IMR-90 (cell line): ENCODE data around the gene PLBD1. TPM values are rescaled to one million over a fixed set of nuclear protein-coding genes. Genes with fewer than 3 reads are reported as not detected.

Experiments used
- ATAC-seq: fragments of 200-7000 bp; cut with Tn5 transposase; 2 replicates; pipeline ENCODE4 v1.9.1; 2020; ENCODE audit warnings: low read depth, mild to moderate bottlenecking, moderate library complexity
- BruUV-seq: library from RNA; stranded (reverse); fragments of 400-500 nt; replicated peaks from 2 replicates; lab custom pipeline; 2021; lab: Mats Ljungman, UMichigan
- CTCF ChIA-PET: fragments of 300-600 bp; formaldehyde crosslinking; extraction: SDS; loops from one replicate; lab custom pipeline; 2021; ENCODE audit warnings: antibody characterized with exemption; lab: Yijun Ruan, JAX
- POLR2A ChIA-PET: fragments of 300-600 bp; sonication (Branson Sonifier 250); formaldehyde crosslinking; loops from one replicate; lab custom pipeline; 2022; ENCODE audit warnings: antibody characterized with exemption; ENCODE audit not compliant: unreplicated experiment; lab: Charles Lee
- DNase-seq: peaks from one replicate; pipeline ENCODE4 v3.0.0; 2013
- H2AFZ ChIP-seq: replicated peaks from 2 replicates; pipeline ENCODE3; 2013; ENCODE audit warnings: low read length, mild to moderate bottlenecking; ENCODE audit not compliant: poor library complexity
- H2AK5ac ChIP-seq: 2 replicates; pipeline ENCODE4 v1.6.1; 2013; ENCODE audit warnings: low read depth, low read length, inconsistent platforms
- H2AK9ac ChIP-seq: replicated peaks from 2 replicates; pipeline ENCODE3; 2013; ENCODE audit warnings: mild to moderate bottlenecking, low read depth, low read length, moderate library complexity; ENCODE audit not compliant: poor library complexity
- H2BK120ac ChIP-seq: 2 replicates; pipeline ENCODE4 v1.6.1; 2013; ENCODE audit warnings: low read depth, low read length, inconsistent platforms
- H2BK15ac ChIP-seq: 3 replicates; pipeline ENCODE4 v1.6.1; 2013; ENCODE audit warnings: low read depth, low read length, inconsistent platforms
- H2BK20ac ChIP-seq: 2 replicates; pipeline ENCODE4 v1.6.1; 2013; ENCODE audit warnings: low read depth, mild to moderate bottlenecking, inconsistent platforms, low read length, moderate library complexity
- H2BK5ac ChIP-seq: 2 replicates; pipeline ENCODE4 v1.6.1; 2013; ENCODE audit warnings: mild to moderate bottlenecking, low read depth, low read length, inconsistent platforms; ENCODE audit not compliant: poor library complexity, severe bottlenecking
- H3K14ac ChIP-seq: replicated peaks from 2 replicates; pipeline ENCODE4 v1.6.1; 2013; ENCODE audit warnings: low read depth, low read length, inconsistent platforms
- H3K18ac ChIP-seq: 2 replicates; pipeline ENCODE4 v1.6.1; 2013; ENCODE audit warnings: low read depth, low read length, control low read depth
- H3K23ac ChIP-seq: 2 replicates; pipeline ENCODE4 v1.6.1; 2013; ENCODE audit warnings: low read depth, low read length, inconsistent platforms
- H3K27ac ChIP-seq: 2 replicates; pipeline ENCODE4 v1.5.1; 2013; ENCODE audit warnings: mild to moderate bottlenecking, control low read depth, low read length; ENCODE audit not compliant: insufficient read depth
- H3K27me3 ChIP-seq: 2 replicates; pipeline ENCODE4 v1.6.1; 2013; ENCODE audit warnings: low read length; ENCODE audit not compliant: control insufficient read depth, insufficient read depth
- H3K36me3 ChIP-seq: 2 replicates; pipeline ENCODE4 v1.6.1; 2013; ENCODE audit warnings: low read length, mixed read lengths; ENCODE audit not compliant: control insufficient read depth, insufficient read depth
- H3K4ac ChIP-seq: 2 replicates; pipeline ENCODE4 v1.6.1; 2013; ENCODE audit warnings: low read depth, low read length, inconsistent platforms
- H3K4me1 ChIP-seq: 2 replicates; pipeline ENCODE4 v1.6.1; 2013; ENCODE audit warnings: low read length, mixed read lengths; ENCODE audit not compliant: control insufficient read depth, insufficient read depth
- H3K4me2 ChIP-seq: 2 replicates; pipeline ENCODE4 v1.6.1; 2013; ENCODE audit warnings: low read depth, mild to moderate bottlenecking, control low read depth, low read length, moderate library complexity
- H3K4me3 ChIP-seq: 2 replicates; pipeline ENCODE4 v1.5.1; 2013; ENCODE audit warnings: low read depth, mild to moderate bottlenecking, control low read depth, low read length, moderate library complexity; ENCODE audit not compliant: insufficient read depth
- H3K56ac ChIP-seq: 2 replicates; pipeline ENCODE4 v1.6.1; 2013; ENCODE audit warnings: low read length, inconsistent platforms; ENCODE audit not compliant: insufficient read depth; ENCODE audit errors: extremely low read depth
- H3K79me1 ChIP-seq, 2 experiments: 2 replicates each; pipeline ENCODE4 v1.6.1; 2013; ENCODE audit warnings: low read length in 2 of 2, inconsistent platforms in 1 of 2, low read depth in 1 of 2
- H3K9ac ChIP-seq: 2 replicates; pipeline ENCODE4 v1.6.1; 2013; ENCODE audit warnings: low read depth, low read length, control low read depth
- H3K9me1 ChIP-seq: 2 replicates; pipeline ENCODE4 v1.6.1; 2013; ENCODE audit warnings: low read length, inconsistent platforms; ENCODE audit not compliant: insufficient read depth
- H3K9me3 ChIP-seq: 2 replicates; pipeline ENCODE4 v1.6.1; 2013; ENCODE audit warnings: low read length; ENCODE audit not compliant: control insufficient read depth, insufficient read depth
- H4K20me1 ChIP-seq: 2 replicates; pipeline ENCODE4 v1.6.1; 2013; ENCODE audit warnings: low read length, inconsistent platforms; ENCODE audit not compliant: insufficient read depth
- H4K5ac ChIP-seq: 2 replicates; pipeline ENCODE4 v1.6.1; 2013; ENCODE audit warnings: mild to moderate bottlenecking, low read depth, low read length, control low read depth
- H4K8ac ChIP-seq, 2 experiments: 2 replicates each; pipeline ENCODE4 v1.6.1; 2013; ENCODE audit warnings: low read depth in 2 of 2, low read length in 2 of 2, control low read depth in 1 of 2, inconsistent platforms in 1 of 2
- H4K91ac ChIP-seq: 2 replicates; pipeline ENCODE4 v1.6.1; 2013; ENCODE audit warnings: low read depth, low read length, inconsistent platforms; ENCODE audit not compliant: insufficient read depth
- CTCF ChIP-seq: conservative IDR thresholded peaks from 2 replicates; pipeline ENCODE4 v1.5.1; 2012; ENCODE audit warnings: mild to moderate bottlenecking, low read depth, low read length, improper control_type of control experiment
- MXI1 ChIP-seq: IDR thresholded peaks from 2 replicates; pipeline ENCODE4 v1.6.1; 2012; ENCODE audit warnings: low read depth, mild to moderate bottlenecking, low read length, moderate library complexity, borderline replicate concordance
- WGBS, 2 experiments: methylation state at CpG; one replicate each; pipeline versions ENCODE4 v1.1.5 to v1.1.7; 2013; ENCODE audit warnings: missing lambda C conversion rate in 2 of 2; ENCODE audit not compliant: insufficient read length in 1 of 2; ENCODE audit errors: extremely low coverage in 2 of 2; 5-methylcytosine and 5-hydroxymethylcytosine counted together
- dilution Hi-C: fragments of 300-500 bp; cut with HindIII; formaldehyde crosslinking; loops from one replicate; pipeline ENCODE4 v1.14.3; 2018; ENCODE audit warnings: low sequenced_read_pairs; ENCODE audit not compliant: unreplicated experiment
- in situ Hi-C: fragments of 300-500 bp; cut with MboI; formaldehyde crosslinking; loops from 3 replicates; pipeline ENCODE4 v1.14.3; 2019; ENCODE audit warnings: low sequenced_read_pairs, inconsistent platforms, mixed read lengths
- intact Hi-C: fragments of 100-400 bp; cut with micrococcal nuclease; formaldehyde crosslinking; loops from 2 replicates; pipeline ENCODE4 v1.10.0; 2022
- polyA plus RNA-seq, 3 experiments: library from polyadenylated mRNA; depleted of rRNA; stranded (reverse); fragments of >200 nt; gene quantifications; 2 replicates each; pipeline ENCODE4 v1.2.3, GENCODE V29; 2012; ENCODE audit warnings: low replicate concordance in 1 of 3
- total RNA-seq: library from RNA; depleted of rRNA; stranded (reverse); fragments of >200 nt; gene quantifications from 2 replicates; pipeline ENCODE4 v1.2.3, GENCODE V29; 2012

Gene PLBD1
- total and polyA plus RNA-seq, 2 of the 4 experiments (the other 2 are of a cell fraction), result under 0.01 TPM; not detected in 1

GRCh38 chr12:14514154-14514842, 53.4 kb downstream of the PLBD1 start:
- TF ChIP-seq CTCF, result peak; percentile 33; the same call in 1 of the 2 replicates
- TF ChIP-seq MXI1, result no peak
- Histone ChIP-seq H3K27ac (no peak overlapping the region), H3K18ac (no peak overlapping the region), H3K4me3 (no peak overlapping the region), H2BK15ac (no peak overlapping the region), H3K4me1 (no peaks in the 10 kb centered on the region), H3K9me3 (no peaks in the 10 kb centered on the region), H4K8ac (no peak overlapping the region), H2BK120ac (no peak overlapping the region), H3K23ac (no peak overlapping the region), H3K27me3 (no peaks in the 10 kb centered on the region), H2BK5ac (no peak overlapping the region), H3K4ac (no peak overlapping the region), H2AFZ (no peak overlapping the region), H3K79me1 (no peaks in the 10 kb centered on the region), H3K9ac (no peak overlapping the region), H4K5ac (no peak overlapping the region), H4K20me1 (no peaks in the 10 kb centered on the region), H4K91ac (no peak overlapping the region), H2AK9ac (no peak overlapping the region), H3K9me1 (no peaks in the 10 kb centered on the region), H2AK5ac (no peak overlapping the region), H2BK20ac (no peak overlapping the region), H3K56ac (no peak overlapping the region), H3K14ac (no peak overlapping the region), H3K4me2 (no peak overlapping the region), H3K36me3 (no peaks in the 10 kb centered on the region)
- dilution Hi-C loops (no loop called here), intact Hi-C loops (no loop called here), in situ Hi-C loops (no loop called here)
- ATAC-seq, result peak; percentile 65; the same call in 1 of the 2 replicates
- WGBS, 2 experiments, result no CpG with 5 or more reads among the region's 4 CpGs
- peak; percentile 21 for DNase-seq
- BruUV-seq, result no TSS peak
- CTCF ChIA-PET, result interaction anchor here (0.6 kb wide), 2 partner anchors 9 to 256 kb away, joined by 3 to 4 read pairs; no protein-coding TSS in a partner anchor
- POLR2A ChIA-PET, result interaction anchor here (0.6 kb wide), 1 partner anchor 25 kb away, joined by 3 read pairs; no protein-coding TSS in a partner anchor
